ENCODE data around the gene RASSF8. TPM values are rescaled to one million over a fixed set of nuclear protein-coding genes. Genes with fewer than 3 reads are reported as not detected.

The RASSF8 gene
- total RNA-seq, 1 experiment from 2014 or later = 51.2 TPM

- Histone ChIP-seq H3K9me2 (replicated peaks; ENCODE audit: low read length) (no peaks in the 10 kb centered on the region), H3K4me2 (ENCODE audit: low read length) (no peak overlapping the region), H4K20me1 (ENCODE audit: low read length) (no peaks in the 10 kb centered on the region), H3F3A (ENCODE audit: low read length, unreplicated experiment) (no peaks in the 10 kb centered on the region), H3K79me2 (ENCODE audit: low read length) (no peaks in the 10 kb centered on the region), H3K27me3 (ENCODE audit: low read length) (no peaks in the 10 kb centered on the region), H3K36me3 (ENCODE audit: low read depth, low read length) (no peaks in the 10 kb centered on the region), H3K4me1 (ENCODE audit: insufficient read depth, low read length) (peaks cover 19% of the 10 kb centered on the region), H3K27ac (ENCODE audit: low read length) (no peak overlapping the region), H3K9me3 (ENCODE audit: low read length) (no peaks in the 10 kb centered on the region), H3K9ac (ENCODE audit: low read length) (no peak overlapping the region), H2AFZ (ENCODE audit: low read length) (no peak overlapping the region), H3K4me3 (ENCODE audit: low read length) (no peak overlapping the region)
- ATAC-seq (no peak), DNase-seq (no peak)
- CTCF ChIA-PET = no interaction called here
- intact Hi-C loops (cut with micrococcal nuclease) = no loop called here
- TF ChIP-seq EZH2 (IDR thresholded peaks at IDR 0.05; ENCODE audit: low read length, unreplicated experiment) (no peak), CTCF (conservative IDR thresholded peaks at IDR 0.05; ENCODE audit: low read depth, low read length) (no peak)
- no TSS peak for BruUV-seq (replicated peaks)
- POLR2A ChIA-PET (ENCODE audit: unreplicated experiment) = no interaction called here
Measured at GRCh38 chr12:26109343-26109881, 150.9 kb downstream of the RASSF8 start.

GRCh38 chr12:26112232-26112631, 153.8 kb downstream of the RASSF8 start:
- DNase-seq = no peak
- H2AFZ ChIP-seq (ENCODE audit: low read length) = peak overlapping the region; percentile 80
- intact Hi-C loops (cut with micrococcal nuclease) = loop anchor here (2.0 to 10.0 kb wide), 2 partner anchors 413 to 521 kb away; no protein-coding TSS in a partner anchor
- peak overlapping the region; percentile 90 for H3K4me2 ChIP-seq (ENCODE audit: low read length)
- H3F3A ChIP-seq (ENCODE audit: low read length, unreplicated experiment) = peaks cover 7% of the 10 kb centered on the region
- peak overlapping the region; percentile 71; the same call in 1 of the 2 replicates for H3K4me3 ChIP-seq (ENCODE audit: low read length)
- H3K27ac ChIP-seq (ENCODE audit: low read length) = peak overlapping the region; percentile 89
- H3K9me2 ChIP-seq (replicated peaks; ENCODE audit: low read length) = no peaks in the 10 kb centered on the region
- no peaks in the 10 kb centered on the region for H3K79me2 ChIP-seq (ENCODE audit: low read length)
- no peak for ATAC-seq
- ChIA-PET POLR2A (ENCODE audit: unreplicated experiment) (no interaction called here), CTCF (interaction anchor here (0.6 kb wide), 1 partner anchor 154 kb away, joined by 3 read pairs; the partner anchor contains the start of gene RASSF8)
- H3K4me1 ChIP-seq (ENCODE audit: insufficient read depth, low read length) = peaks cover 34% of the 10 kb centered on the region
- no peak for TF ChIP-seq EZH2phosphoT487 (IDR thresholded peaks at IDR 0.05; ENCODE audit: borderline replicate concordance, low read length)
- H3K36me3 ChIP-seq (ENCODE audit: low read depth, low read length) = no peaks in the 10 kb centered on the region
- no TSS peak for BruUV-seq (replicated peaks)
- no peaks in the 10 kb centered on the region for H3K9me3 ChIP-seq (ENCODE audit: low read length)
- H3K9ac ChIP-seq (ENCODE audit: low read length) = no peak overlapping the region
- no peaks in the 10 kb centered on the region for H4K20me1 ChIP-seq (ENCODE audit: low read length)
- H3K27me3 ChIP-seq (ENCODE audit: low read length) = no peaks in the 10 kb centered on the region

DNA sequence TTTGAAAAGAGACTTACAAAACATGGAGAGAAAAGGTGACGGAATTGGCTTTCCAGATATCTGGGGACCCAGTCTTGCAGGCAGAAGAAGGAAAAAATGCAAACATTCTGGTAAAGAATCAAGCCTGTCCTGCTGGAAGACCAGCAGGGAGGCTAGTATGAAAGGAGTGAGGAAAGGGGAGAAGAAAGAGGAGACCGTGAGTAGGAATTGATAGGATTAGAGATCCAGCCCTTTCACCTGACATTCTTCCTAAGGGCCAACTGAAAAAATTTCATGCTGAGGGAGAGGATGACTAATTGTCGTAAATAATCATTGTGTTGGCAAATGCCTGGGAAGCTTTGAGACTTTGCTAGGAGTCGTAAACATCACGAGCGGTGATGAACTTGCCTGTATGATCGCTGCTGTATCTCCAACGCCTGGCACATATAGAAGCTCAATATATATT, 154.2 kb downstream of the RASSF8 start:
- POLR2A ChIA-PET (ENCODE audit: unreplicated experiment) = no interaction called here
- ATAC-seq (peak; percentile 29), DNase-seq (peak; percentile 95)
- Histone ChIP-seq H3K4me3 (ENCODE audit: low read length) (peak overlapping the region; percentile 71), H3K79me2 (ENCODE audit: low read length) (no peaks in the 10 kb centered on the region), H3K9ac (ENCODE audit: low read length) (peak overlapping the region; percentile 85), H3K4me2 (ENCODE audit: low read length) (peak overlapping the region; percentile 90), H3K36me3 (ENCODE audit: low read depth, low read length) (no peaks in the 10 kb centered on the region), H3K27me3 (ENCODE audit: low read length) (no peaks in the 10 kb centered on the region), H3K27ac (ENCODE audit: low read length) (peak overlapping the region; percentile 89), H2AFZ (ENCODE audit: low read length) (peak overlapping the region; percentile 80), H3F3A (ENCODE audit: low read length, unreplicated experiment) (peaks cover 7% of the 10 kb centered on the region), H3K9me3 (ENCODE audit: low read length) (no peaks in the 10 kb centered on the region), H4K20me1 (ENCODE audit: low read length) (no peaks in the 10 kb centered on the region), H3K9me2 (replicated peaks; ENCODE audit: low read length) (no peaks in the 10 kb centered on the region), H3K4me1 (ENCODE audit: insufficient read depth, low read length) (peaks cover 39% of the 10 kb centered on the region)
- no peak for TF ChIP-seq EZH2phosphoT487 (IDR thresholded peaks at IDR 0.05; ENCODE audit: borderline replicate concordance, low read length)
- TF ChIP-seq EZH2 (IDR thresholded peaks at IDR 0.05; ENCODE audit: low read length, unreplicated experiment) = no peak
- no peak for TF ChIP-seq CTCF (conservative IDR thresholded peaks at IDR 0.05; ENCODE audit: low read depth, low read length)
- intact Hi-C loops (cut with micrococcal nuclease) = loop anchor here (2.0 to 10.0 kb wide), 2 partner anchors 412 to 520 kb away; no protein-coding TSS in a partner anchor
- CTCF ChIA-PET = interaction anchor here (0.6 to 0.7 kb wide), 2 partner anchors 16 to 154 kb away, joined by 3 read pairs; partner anchors contain the start of gene RASSF8
- BruUV-seq (replicated peaks) = no TSS peak
